DMS53 (cell line): Measurements from ENCODE around the gene PKD1L1.
"Not testable (repeated sequence)": the region's sequence is repeated elsewhere in the genome, so short reads cannot be mapped to it uniquely, and the experiment has no call there.

Experiments used
- DNase-seq: peaks from one replicate; lab custom pipeline; 2025; lab: John Stamatoyannopoulos, UW

Gene PKD1L1

GRCh38 chr7:47816647-47817046 is 131.6 kb downstream of the PKD1L1 start:
- DNase-seq: no peak

- no peak for DNase-seq
Measured at GRCh38 chr7:47815867-47816266, 132.4 kb downstream of the PKD1L1 start.

GRCh38 chr7:47814905-47815613 is 133.2 kb downstream of the PKD1L1 start:
- DNase-seq: no peak

GRCh38 chr7:47813620-47814260 is 134.5 kb downstream of the PKD1L1 start:
- no peak for DNase-seq

GRCh38 chr7:47812429-47813136 is 135.7 kb downstream of the PKD1L1 start:
- peak; percentile 43 for DNase-seq

GRCh38 chr7:47811632-47812380 is 136.5 kb downstream of the PKD1L1 start:
- no peak for DNase-seq

GRCh38 chr7:47809387-47809786 is 138.9 kb downstream of the PKD1L1 start:
- peak; percentile 57 for DNase-seq

- no peak for DNase-seq
Measured at GRCh38 chr7:47808321-47808720, 139.9 kb downstream of the PKD1L1 start.

- DNase-seq: peak; percentile 45
Measured at GRCh38 chr7:47807756-47808155, 140.5 kb downstream of the PKD1L1 start.

GRCh38 chr7:47807126-47807525 is 141.1 kb downstream of the PKD1L1 start:
- no peak for DNase-seq

GRCh38 chr7:47806701-47807103 is 141.6 kb downstream of the PKD1L1 start:
- no peak for DNase-seq

GRCh38 chr7:47804767-47805545 is 143.3 kb downstream of the PKD1L1 start:
- peak; percentile 36 for DNase-seq

- DNase-seq: no peak
Measured at GRCh38 chr7:47803846-47804245, 144.4 kb downstream of the PKD1L1 start.

- DNase-seq: no peak
Measured at GRCh38 chr7:47803025-47803424, 145.2 kb downstream of the PKD1L1 start.

GRCh38 chr7:47801423-47801822 is 146.8 kb downstream of the PKD1L1 start:
- no peak for DNase-seq

GRCh38 chr7:47799524-47799923 is 148.7 kb downstream of the PKD1L1 start:
- no peak for DNase-seq

- no peak for DNase-seq
Measured at GRCh38 chr7:47796347-47796746, 151.9 kb downstream of the PKD1L1 start.

- no peak for DNase-seq
Measured at GRCh38 chr7:47795631-47796030, 152.6 kb downstream of the PKD1L1 start.

GRCh38 chr7:47795126-47795525 is 153.1 kb downstream of the PKD1L1 start:
- DNase-seq: not testable (repeated sequence)

GRCh38 chr7:47794016-47794415 is 154.2 kb downstream of the PKD1L1 start:
- DNase-seq: no peak

- DNase-seq: not testable (repeated sequence)
Measured at GRCh38 chr7:47793186-47793585, 155.1 kb downstream of the PKD1L1 start.
